ENCODE results near the gene TEX13B.
"Not testable (repeated sequence)": the region's sequence is repeated elsewhere in the genome, so short reads cannot be mapped to it uniquely, and the experiment has no call there.

TEX13B gene

DNA sequence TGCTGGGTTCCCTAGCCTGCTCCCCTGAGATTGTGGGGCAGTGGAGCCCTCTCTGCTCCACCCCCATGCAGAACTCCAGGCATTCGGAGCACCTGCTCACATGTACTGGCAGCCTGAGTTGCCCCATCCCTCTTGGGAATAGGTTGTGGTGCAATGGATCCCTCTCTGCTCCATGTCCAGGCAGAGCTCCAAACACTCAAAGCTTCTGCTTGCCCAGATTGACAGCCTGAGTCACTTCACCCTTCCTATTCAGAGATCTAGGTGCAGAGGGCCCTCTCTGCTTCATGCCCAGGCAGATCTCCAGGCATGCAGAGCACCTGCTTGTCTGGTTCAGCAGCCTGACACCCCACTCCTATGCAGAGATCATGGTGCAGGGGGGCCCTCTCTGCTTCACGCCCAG lies 18.6 kb upstream of the TEX13B start:
- no peak overlapping the region for H3K27ac ChIP-seq (ENCODE audit: low read depth, low read length)
- no peaks in the 10 kb centered on the region for H3K9me3 ChIP-seq (ENCODE audit: insufficient read depth, low read depth, low read length)
- no peak overlapping the region for H3K9ac ChIP-seq (ENCODE audit: low read depth, low read length)
- no peaks in the 10 kb centered on the region for H3K27me3 ChIP-seq (ENCODE audit: insufficient read depth, low read length)
- no peak overlapping the region for H3K4me3 ChIP-seq (ENCODE audit: low read length)
- 100% methylated on average over 2 of the region's 2 CpGs for WGBS
- H3K4me1 ChIP-seq (ENCODE audit: insufficient read depth, low read length): no peaks in the 10 kb centered on the region
- no peaks in the 10 kb centered on the region for H3K36me3 ChIP-seq (ENCODE audit: insufficient read depth, low read length)

DNA sequence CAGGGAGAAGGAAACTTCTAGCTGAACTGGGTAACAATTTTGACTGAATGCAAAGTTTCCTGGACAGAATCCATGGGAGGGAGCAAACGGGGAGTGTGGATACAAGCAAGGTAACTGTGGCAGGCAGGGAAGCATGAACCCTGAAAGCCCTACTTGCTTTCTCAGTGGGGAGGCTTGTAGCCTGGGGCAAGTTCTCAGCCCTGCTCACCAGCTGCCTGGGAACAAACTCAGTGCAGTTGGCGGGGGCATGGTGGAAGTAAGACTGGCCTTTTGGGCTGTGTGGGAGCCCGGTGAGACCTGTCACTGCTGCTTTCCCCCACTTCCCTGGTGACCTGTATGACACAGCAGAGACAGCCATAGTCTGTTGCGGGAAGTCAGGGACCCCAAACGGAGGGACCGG lies 14.0 kb upstream of the TEX13B start:
- H3K4me1 ChIP-seq (ENCODE audit: insufficient read depth, low read length): no peaks in the 10 kb centered on the region
- H3K27me3 ChIP-seq (ENCODE audit: insufficient read depth, low read length): no peaks in the 10 kb centered on the region
- H3K9ac ChIP-seq (ENCODE audit: low read depth, low read length): no peak overlapping the region
- whole genome bisulfite sequencing: 70% methylated on average over 3 of the region's 6 CpGs
- no peaks in the 10 kb centered on the region for H3K36me3 ChIP-seq (ENCODE audit: insufficient read depth, low read length)
- no peak overlapping the region for H3K27ac ChIP-seq (ENCODE audit: low read depth, low read length)
- no peaks in the 10 kb centered on the region for H3K9me3 ChIP-seq (ENCODE audit: insufficient read depth, low read depth, low read length)
- H3K4me3 ChIP-seq (ENCODE audit: low read length): no peak overlapping the region

DNA sequence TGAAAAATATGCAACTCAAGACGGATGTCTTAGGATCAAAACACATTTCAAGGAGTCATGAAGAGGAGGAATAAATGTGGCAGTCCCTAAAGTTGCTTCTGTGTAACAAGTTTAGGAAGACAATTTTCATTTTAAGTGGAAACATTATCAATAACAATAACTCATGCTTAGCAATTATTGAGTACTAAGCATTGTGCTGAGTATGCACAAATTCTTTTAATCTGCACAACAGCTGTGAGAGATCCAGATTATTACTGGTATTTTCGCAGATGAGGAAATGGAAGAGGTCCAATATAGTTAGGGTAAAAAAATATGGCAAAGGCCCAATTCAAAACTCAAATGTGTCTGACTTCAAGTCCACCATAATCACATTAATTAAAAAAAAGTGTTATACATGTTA lies 2.9 kb upstream of the TEX13B start:
- Histone ChIP-seq H3K27ac (ENCODE audit: low read depth, low read length) (no peak overlapping the region), H3K27me3 (ENCODE audit: insufficient read depth, low read length) (no peaks in the 10 kb centered on the region), H3K4me1 (ENCODE audit: insufficient read depth, low read length) (no peaks in the 10 kb centered on the region), H3K4me3 (ENCODE audit: low read length) (no peak overlapping the region), H3K36me3 (ENCODE audit: insufficient read depth, low read length) (peaks cover 4% of the 10 kb centered on the region; the same call in 1 of the 2 replicates), H3K9ac (ENCODE audit: low read depth, low read length) (no peak overlapping the region), H3K9me3 (ENCODE audit: insufficient read depth, low read depth, low read length) (no peaks in the 10 kb centered on the region)
- WGBS: 95% methylated on average over 1 of the region's 2 CpGs

DNA sequence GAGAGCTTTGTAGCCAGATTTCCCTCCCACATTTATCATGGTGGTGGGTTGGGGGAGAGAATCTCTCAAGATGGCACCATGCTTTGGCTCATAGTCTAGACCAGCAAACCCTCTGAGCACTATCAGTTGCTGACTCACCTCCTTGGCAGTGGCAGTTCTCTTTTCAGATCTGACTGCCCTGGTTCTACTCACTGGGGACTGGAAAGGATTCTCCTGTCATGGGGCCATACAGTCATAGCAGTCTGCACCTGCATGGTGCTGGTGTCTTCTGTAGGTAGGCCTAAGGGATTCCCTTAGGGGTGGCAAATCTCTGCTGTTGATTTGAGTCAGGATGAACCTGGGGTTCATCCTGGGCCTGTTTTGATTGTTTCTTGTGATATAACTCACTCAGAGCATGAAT lies 2.6 kb downstream of the TEX13B start:
- Histone ChIP-seq H3K4me3 (ENCODE audit: low read length) (no peak overlapping the region), H3K4me1 (ENCODE audit: insufficient read depth, low read length) (peaks cover 8% of the 10 kb centered on the region; the same call in 1 of the 2 replicates), H3K36me3 (ENCODE audit: insufficient read depth, low read length) (peaks cover 10% of the 10 kb centered on the region), H3K9me3 (ENCODE audit: insufficient read depth, low read depth, low read length) (no peaks in the 10 kb centered on the region), H3K27me3 (ENCODE audit: insufficient read depth, low read length) (no peaks in the 10 kb centered on the region), H3K9ac (ENCODE audit: low read depth, low read length) (no peak overlapping the region), H3K27ac (ENCODE audit: low read depth, low read length) (no peak overlapping the region)

DNA sequence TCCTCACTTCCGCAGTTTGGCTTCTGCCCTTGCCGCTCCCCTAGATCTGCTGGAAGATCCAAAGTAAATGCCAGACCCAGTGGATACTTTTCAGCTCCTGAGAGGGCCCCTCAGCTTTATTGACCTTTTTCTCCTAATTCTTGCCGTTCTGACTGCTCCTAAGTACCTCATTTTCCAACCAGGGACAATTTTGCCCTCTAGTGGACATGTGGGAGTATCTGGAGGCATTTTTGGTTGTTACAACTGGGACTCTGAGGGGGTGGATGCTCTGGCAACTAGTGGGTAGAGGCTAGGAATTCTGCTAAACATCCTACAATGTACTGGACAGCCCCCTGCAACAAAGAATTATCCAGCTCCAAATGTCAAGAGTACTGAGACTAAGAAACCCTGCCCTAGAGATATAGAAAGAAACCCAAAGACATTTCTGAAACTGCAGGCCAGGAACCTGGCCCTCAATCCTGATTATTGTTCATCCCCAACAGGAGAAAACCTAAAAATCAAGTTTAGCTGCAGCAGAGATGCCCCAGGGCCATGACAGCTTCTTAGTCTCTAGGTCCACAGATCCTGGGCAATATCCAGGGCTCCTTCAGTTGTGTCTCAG lies 3.4 kb downstream of the TEX13B start:
- Histone ChIP-seq H3K4me1 (ENCODE audit: insufficient read depth, low read length) (peaks cover 8% of the 10 kb centered on the region; the same call in 1 of the 2 replicates), H3K27me3 (ENCODE audit: insufficient read depth, low read length) (no peaks in the 10 kb centered on the region), H3K36me3 (ENCODE audit: insufficient read depth, low read length) (peaks cover 13% of the 10 kb centered on the region), H3K9ac (ENCODE audit: low read depth, low read length) (no peak overlapping the region), H3K27ac (ENCODE audit: low read depth, low read length) (no peak overlapping the region), H3K9me3 (ENCODE audit: insufficient read depth, low read depth, low read length) (no peaks in the 10 kb centered on the region), H3K4me3 (ENCODE audit: low read length) (no peak overlapping the region)
- WGBS: 85% methylated on average over 2 of the region's 3 CpGs

DNA sequence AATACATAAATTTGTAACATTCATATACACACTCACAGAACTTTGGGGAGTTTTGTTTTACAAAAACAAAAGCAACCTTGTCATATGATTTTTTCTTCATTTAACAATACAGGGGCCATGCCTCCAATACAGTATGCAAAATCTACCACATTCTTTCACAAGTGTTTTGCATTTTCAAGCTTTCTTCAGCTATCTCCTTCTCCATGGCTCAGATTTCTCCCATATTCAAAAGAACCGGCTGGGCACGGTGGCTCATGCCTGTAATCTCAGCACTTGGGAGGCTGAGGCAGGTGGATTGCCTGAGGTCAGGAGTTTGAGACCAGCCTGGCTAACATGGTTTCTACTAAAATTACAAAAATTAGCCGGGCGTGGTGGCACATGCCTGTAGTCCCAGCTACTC lies 4.1 kb downstream of the TEX13B start:
- Histone ChIP-seq H3K27me3 (ENCODE audit: insufficient read depth, low read length) (no peaks in the 10 kb centered on the region), H3K4me1 (ENCODE audit: insufficient read depth, low read length) (peaks cover 8% of the 10 kb centered on the region; the same call in 1 of the 2 replicates), H3K9ac (ENCODE audit: low read depth, low read length) (no peak overlapping the region), H3K4me3 (ENCODE audit: low read length) (no peak overlapping the region), H3K36me3 (ENCODE audit: insufficient read depth, low read length) (peaks cover 13% of the 10 kb centered on the region), H3K27ac (ENCODE audit: low read depth, low read length) (no peak overlapping the region), H3K9me3 (ENCODE audit: insufficient read depth, low read depth, low read length) (no peaks in the 10 kb centered on the region)
- WGBS: 70% methylated on average over 4 of the region's 4 CpGs

DNA sequence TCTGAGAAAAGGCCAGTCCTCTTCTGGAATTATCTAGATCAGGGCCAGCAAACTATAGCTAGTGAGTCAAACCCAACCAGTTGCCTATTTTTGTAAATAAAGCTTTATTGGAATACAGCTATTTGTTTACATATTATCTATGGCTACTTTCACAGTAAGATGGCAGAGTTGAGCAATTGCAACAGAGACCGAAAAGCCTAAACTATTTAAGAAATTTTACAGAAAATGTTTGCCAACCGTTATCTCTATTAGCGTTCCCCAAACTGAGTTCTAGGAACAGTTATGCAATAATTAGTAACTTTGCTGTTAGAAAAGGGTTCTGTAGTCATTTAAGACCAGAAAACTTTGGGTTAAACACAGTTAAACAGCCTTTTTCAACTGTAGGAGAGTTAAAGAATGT lies 10.5 kb downstream of the TEX13B start:
- Histone ChIP-seq H3K27me3 (ENCODE audit: insufficient read depth, low read length) (no peaks in the 10 kb centered on the region), H3K9ac (ENCODE audit: low read depth, low read length) (no peak overlapping the region), H3K27ac (ENCODE audit: low read depth, low read length) (no peak overlapping the region), H3K4me1 (ENCODE audit: insufficient read depth, low read length) (peaks cover 8% of the 10 kb centered on the region; the same call in 1 of the 2 replicates), H3K36me3 (ENCODE audit: insufficient read depth, low read length) (peaks cover 13% of the 10 kb centered on the region), H3K9me3 (ENCODE audit: insufficient read depth, low read depth, low read length) (no peaks in the 10 kb centered on the region), H3K4me3 (ENCODE audit: low read length) (no peak overlapping the region)
- 100% methylated on average over 2 of the region's 3 CpGs for WGBS

DNA sequence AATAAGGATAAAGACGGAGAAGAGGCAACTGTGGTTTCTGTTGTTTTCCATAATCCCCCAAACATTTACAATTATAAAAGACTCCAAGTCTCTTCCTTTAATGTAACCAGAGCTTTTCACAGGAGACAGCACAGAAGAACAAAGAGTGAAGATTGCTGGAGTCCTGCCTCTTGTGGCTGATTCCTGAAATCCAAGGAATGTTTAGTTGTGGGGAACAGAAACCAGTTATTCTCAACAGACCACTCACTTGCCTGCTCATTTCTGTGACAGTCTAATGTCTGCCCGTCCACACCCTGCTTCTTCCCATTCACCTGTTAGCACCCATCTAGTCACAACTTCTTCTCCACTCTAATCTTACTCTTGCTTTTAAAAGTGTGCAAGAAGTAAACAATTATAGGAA lies 12.1 kb downstream of the TEX13B start:
- Histone ChIP-seq H3K4me1 (ENCODE audit: insufficient read depth, low read length) (peaks cover 8% of the 10 kb centered on the region; the same call in 1 of the 2 replicates), H3K9ac (ENCODE audit: low read depth, low read length) (no peak overlapping the region), H3K27ac (ENCODE audit: low read depth, low read length) (0 out of 2 replicates have a peak overlapping the region, but pooled peaks have one; percentile 30), H3K27me3 (ENCODE audit: insufficient read depth, low read length) (no peaks in the 10 kb centered on the region), H3K36me3 (ENCODE audit: insufficient read depth, low read length) (0 out of 2 replicates have a peak, but pooled peaks cover 6% of the 10 kb centered on the region), H3K9me3 (ENCODE audit: insufficient read depth, low read depth, low read length) (no peaks in the 10 kb centered on the region), H3K4me3 (ENCODE audit: low read length) (no peak overlapping the region)
- 50% methylated on average over 1 of the region's 2 CpGs for WGBS

DNA sequence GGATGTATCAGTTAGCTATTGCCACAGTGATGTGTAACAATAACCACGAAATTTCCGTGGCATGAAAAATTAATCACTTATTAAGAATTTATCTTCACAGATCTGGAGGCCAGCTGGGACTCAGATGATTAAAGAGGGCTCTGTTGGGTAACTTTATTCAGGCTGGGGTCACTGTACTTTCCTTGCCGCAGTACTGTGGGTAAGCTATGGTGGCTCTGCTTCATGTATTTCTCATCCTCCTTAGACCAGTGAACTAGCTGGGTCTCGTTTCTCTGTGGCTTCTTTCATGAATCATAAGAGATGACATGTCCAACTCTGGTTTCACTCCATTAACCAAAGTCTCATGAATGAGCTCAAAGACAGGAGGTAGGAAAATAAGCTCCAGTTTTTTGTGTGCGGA lies 13.5 kb downstream of the TEX13B start:
- 98% methylated on average over 5 of the region's 5 CpGs for WGBS
- Histone ChIP-seq H3K9me3 (ENCODE audit: insufficient read depth, low read depth, low read length) (no peaks in the 10 kb centered on the region), H3K27ac (ENCODE audit: low read depth, low read length) (no peak overlapping the region), H3K9ac (ENCODE audit: low read depth, low read length) (no peak overlapping the region), H3K4me3 (ENCODE audit: low read length) (no peak overlapping the region), H3K36me3 (ENCODE audit: insufficient read depth, low read length) (no peaks in the 10 kb centered on the region), H3K27me3 (ENCODE audit: insufficient read depth, low read length) (no peaks in the 10 kb centered on the region), H3K4me1 (ENCODE audit: insufficient read depth, low read length) (peaks cover 8% of the 10 kb centered on the region; the same call in 1 of the 2 replicates)

DNA sequence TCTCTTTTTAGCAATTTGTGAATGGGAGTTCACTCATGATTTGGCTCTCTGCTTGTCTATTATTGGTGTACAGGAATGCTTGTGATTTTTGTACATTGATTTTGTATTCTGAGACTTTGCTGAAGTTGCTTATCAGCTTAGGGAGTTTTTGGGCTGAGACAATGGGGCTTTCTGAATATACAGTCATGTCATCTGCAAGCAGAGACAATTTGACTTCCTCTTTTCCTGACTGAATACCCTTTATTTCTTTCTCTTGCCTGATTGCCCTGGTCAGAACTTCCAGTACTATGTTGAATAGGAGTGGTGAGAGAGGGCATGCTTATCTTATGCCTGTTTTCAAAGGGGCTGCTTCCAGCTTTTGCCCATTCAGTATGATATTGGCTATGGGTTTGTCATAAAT lies 26.8 kb downstream of the TEX13B start:
- H3K4me3 ChIP-seq (ENCODE audit: low read length); H3K9ac ChIP-seq (ENCODE audit: low read depth, low read length); H3K27me3 ChIP-seq (ENCODE audit: insufficient read depth, low read length): not testable (repeated sequence)

DNA sequence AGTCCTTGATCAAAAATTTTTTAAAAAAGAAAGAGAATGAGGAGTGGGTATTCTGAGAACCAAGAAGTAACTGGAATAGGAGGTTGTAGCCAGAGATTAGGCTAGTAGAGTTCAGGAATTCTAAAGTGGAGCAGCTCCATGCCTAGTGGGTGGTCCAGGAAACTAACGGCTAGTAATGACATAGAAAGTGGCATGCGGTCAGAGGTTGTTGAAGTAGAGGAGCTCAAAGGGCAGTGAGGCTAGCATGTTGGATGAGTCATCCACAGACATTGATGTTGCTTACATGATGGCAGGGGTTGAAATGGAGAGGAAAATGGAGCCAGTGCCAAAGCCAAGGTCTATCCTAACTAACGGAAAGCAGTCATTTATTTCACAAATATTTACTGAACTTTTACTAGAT lies 42.1 kb downstream of the TEX13B start:
- Histone ChIP-seq H3K9ac (ENCODE audit: low read depth, low read length) (no peak overlapping the region), H3K4me3 (ENCODE audit: low read length) (no peak overlapping the region), H3K4me1 (ENCODE audit: insufficient read depth, low read length) (no peaks in the 10 kb centered on the region), H3K36me3 (ENCODE audit: insufficient read depth, low read length) (peaks cover 13% of the 10 kb centered on the region), H3K9me3 (ENCODE audit: insufficient read depth, low read depth, low read length) (no peaks in the 10 kb centered on the region), H3K27me3 (ENCODE audit: insufficient read depth, low read length) (no peaks in the 10 kb centered on the region), H3K27ac (ENCODE audit: low read depth, low read length) (no peak overlapping the region)
- WGBS: 93% methylated on average over 2 of the region's 3 CpGs

More for the DNA sequence above, 26.8 kb downstream of the TEX13B start:
- not testable (repeated sequence) for H3K36me3 ChIP-seq (ENCODE audit: insufficient read depth, low read length); H3K27ac ChIP-seq (ENCODE audit: low read depth, low read length); H3K9me3 ChIP-seq (ENCODE audit: insufficient read depth, low read depth, low read length); H3K4me1 ChIP-seq (ENCODE audit: insufficient read depth, low read length)

DNA sequence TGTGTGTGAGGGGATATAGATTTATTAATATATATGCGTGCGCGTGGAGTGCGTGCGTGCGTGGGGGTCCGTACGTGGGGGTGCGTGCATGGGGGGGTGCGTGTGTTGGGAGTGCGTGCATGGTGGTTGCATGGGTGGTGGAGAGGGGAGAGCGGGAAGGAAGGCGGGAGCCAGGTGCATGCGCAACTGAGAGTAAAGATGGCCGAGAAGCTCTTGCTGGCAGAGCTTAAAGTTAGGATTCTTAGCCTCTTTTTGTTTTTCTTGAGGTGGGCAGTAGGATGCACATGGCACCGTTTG lies 45.8 kb downstream of the TEX13B start:
- Histone ChIP-seq H3K9ac (ENCODE audit: low read depth, low read length) (peak overlapping the region; percentile 69; the same call in 1 of the 2 replicates), H3K36me3 (ENCODE audit: insufficient read depth, low read length) (peaks cover 9% of the 10 kb centered on the region), H3K4me1 (ENCODE audit: insufficient read depth, low read length) (no peaks in the 10 kb centered on the region), H3K27me3 (ENCODE audit: insufficient read depth, low read length) (no peaks in the 10 kb centered on the region), H3K9me3 (ENCODE audit: insufficient read depth, low read depth, low read length) (no peaks in the 10 kb centered on the region), H3K27ac (ENCODE audit: low read depth, low read length) (no peak overlapping the region), H3K4me3 (ENCODE audit: low read length) (peak overlapping the region; percentile 69)
- 84% methylated on average over 16 of the region's 16 CpGs for WGBS
